GM19099 (cell line): ENCODE measurements around the gene PNPLA7.

ENCODE experiments used
- POLR2A ChIP-seq: IDR thresholded peaks from 3 replicates; pipeline ENCODE4 v1.6.1; 2011; ENCODE audit warnings: low read depth; ENCODE audit not compliant: insufficient read length; ENCODE audit errors: extremely low read depth

The PNPLA7 gene

DNA sequence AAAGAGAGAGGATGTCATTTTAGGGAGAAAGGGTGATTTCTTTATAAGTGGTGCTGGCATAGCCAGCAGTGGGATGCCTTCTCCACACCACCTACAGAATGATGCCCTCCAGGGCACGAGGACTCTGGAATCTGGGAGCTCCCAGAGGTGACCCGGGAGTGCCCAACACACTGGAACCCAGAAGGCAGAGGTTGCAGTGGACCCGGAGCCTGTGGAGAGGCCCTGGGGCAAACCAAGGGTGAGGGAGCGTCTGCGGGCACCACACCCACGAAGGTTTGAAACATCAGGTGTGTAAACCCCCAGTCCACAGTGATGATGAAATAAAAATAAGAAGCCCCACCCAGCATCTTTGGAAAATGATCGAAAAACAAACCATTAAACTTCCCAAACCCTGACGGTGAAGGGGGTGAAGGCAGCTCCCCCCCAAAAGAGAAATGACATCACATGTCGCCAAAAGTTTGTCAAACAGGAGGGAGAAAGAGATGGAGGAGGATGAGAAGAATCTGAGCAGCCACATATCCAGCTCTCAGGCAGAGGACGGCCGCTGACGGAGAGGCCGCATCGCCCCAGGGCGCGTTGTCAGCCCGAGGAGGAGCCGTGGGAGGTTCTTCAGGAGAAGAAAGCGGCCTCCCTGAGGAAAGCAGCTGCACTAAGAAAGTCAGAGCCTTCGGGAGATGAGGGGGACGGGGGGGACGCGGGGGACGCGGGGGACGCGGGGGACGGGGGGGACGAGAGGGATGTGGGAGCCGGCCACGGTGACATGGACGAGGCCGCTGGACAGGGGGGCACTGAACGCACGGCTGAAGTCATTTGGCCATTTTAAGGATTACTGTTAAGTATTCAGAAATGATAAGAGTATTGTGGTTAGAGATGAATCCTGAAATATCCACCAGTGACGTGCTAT, 47.9 kb downstream of the PNPLA7 start:
- no peak for TF ChIP-seq POLR2A

DNA sequence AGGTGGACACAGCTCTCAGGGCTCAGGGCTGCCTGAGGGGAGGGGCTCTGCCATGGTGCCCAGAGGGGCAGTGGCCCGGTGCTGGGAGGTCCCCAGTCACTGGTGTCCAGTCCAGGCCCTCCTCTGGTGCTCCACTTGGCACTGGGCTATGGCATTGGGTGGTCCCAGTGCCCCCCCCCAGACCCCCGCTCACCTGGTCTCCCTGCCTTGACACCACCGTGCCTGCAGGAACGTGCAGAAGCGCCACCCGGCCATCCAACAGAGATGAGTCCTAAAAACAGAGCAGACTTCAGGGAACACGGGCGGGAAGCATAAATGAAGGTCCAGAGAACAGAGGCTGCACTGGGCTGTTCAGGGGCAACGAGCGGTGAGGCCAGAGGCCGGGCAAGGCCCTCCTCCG, 48.7 kb downstream of the PNPLA7 start:
- no peak for TF ChIP-seq POLR2A

DNA sequence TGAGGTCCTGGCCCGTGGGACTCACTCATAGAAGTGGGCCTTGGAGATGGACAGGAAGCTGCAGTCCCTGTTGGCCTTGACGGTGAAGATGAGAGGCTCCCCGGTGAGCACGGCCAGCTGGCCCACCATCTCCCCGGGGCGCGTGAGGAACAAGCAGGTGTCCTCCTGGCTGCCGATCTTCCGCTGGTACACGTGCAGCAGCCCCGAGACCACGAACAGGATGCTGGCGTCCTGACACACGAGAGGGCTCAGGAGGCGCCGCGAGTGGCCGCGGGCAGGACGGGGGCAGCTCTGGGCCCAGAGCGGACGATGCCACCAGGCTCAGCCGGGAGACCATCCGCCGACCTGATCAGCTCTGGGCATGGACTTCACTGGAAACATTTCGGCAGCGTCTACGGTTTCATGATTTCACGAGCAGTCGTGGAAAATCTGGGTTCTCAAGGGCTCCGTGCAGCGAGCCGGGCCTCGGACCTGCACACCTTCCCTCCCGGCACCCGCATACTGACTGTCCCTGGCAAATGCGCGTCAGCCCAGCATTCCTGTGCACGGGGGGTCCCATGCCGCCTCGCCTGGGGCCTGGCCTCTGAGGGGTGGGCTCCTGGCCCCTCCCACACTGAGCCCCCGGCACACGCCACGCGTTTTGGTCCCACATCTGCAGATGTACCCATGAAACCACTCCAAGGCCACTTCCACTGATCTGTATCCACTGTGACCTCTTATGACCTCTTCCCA, 49.4 kb downstream of the PNPLA7 start:
- TF ChIP-seq POLR2A: no peak

DNA sequence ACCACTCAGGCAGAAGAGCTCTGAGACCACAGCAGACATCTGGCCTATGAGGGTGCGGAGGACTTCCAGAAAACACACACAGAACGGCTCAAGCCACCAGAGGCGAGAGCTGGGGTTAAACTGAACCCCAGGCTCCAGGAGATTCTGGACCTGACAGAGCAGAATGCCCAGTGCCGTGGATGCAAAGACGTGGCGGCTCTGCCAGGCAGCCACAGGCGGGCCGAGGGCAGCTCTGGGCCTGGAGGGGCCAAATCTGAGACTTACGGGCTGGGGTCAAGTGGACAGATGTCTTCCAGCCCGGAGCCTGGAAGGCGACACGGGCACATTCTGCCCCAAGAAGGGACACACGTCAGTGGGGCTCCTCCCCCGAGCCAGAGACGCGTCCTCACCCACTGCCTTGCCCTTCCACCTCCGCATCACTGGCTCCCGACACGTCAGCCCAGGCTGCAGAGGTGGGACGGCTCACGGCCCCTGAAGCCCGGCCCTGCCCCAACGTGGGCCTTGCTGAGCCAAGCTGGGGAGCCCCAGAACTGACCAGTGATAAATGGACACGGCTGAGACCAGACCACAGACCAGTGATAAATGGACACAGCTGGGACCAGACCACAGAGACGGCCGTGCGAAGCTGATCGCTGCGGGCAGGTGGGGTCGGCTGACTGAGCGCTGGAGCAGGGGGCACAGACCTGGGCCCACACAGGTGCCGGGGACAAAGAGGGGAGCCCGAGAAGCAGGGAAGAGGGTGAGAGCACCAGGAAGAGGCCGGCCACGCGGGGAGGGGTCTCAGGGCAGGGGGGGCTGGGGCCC, 50.1 kb downstream of the PNPLA7 start:
- no peak for TF ChIP-seq POLR2A

DNA sequence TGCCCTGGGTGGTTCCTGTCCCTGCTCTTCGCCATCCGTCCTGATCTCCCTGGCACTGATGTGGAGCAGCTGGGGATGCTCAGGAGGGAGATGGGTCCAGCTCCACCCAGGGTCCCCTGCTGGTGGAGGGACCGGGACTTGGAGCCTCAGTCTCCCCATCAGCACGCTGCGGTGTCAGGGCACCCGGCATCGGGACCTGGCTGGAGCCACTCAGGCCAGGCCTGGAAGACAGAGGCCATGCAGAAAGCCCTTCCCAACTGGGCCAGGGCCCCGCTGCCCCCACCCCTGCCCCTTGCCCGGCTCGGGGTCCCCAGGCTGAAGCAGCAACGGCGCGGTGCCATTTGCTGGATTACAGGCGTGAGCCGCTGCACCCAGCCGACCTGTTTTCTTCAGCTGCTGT, 50.8 kb downstream of the PNPLA7 start:
- no peak for TF ChIP-seq POLR2A

DNA sequence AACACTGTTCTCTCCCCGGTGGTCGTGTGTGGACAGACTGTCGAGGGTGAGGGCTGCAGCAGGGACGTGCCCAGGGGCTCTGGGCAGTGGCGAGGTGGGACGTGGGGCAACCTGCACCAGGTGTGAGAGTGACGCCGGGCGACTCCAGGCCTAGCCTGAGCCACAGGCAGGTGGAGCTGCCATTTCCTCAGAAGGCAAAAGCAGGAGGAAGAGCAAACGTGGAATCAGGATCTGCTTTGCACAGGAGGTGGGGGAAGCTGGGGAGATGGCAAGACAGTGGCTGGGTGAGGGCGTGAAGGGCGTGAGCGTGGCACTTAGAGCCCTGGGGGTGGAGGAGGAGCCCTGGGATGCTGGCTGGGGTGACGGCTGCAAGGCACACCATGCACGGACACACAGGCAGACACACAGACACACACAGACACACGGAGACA, 51.5 kb downstream of the PNPLA7 start:
- TF ChIP-seq POLR2A: no peak

DNA sequence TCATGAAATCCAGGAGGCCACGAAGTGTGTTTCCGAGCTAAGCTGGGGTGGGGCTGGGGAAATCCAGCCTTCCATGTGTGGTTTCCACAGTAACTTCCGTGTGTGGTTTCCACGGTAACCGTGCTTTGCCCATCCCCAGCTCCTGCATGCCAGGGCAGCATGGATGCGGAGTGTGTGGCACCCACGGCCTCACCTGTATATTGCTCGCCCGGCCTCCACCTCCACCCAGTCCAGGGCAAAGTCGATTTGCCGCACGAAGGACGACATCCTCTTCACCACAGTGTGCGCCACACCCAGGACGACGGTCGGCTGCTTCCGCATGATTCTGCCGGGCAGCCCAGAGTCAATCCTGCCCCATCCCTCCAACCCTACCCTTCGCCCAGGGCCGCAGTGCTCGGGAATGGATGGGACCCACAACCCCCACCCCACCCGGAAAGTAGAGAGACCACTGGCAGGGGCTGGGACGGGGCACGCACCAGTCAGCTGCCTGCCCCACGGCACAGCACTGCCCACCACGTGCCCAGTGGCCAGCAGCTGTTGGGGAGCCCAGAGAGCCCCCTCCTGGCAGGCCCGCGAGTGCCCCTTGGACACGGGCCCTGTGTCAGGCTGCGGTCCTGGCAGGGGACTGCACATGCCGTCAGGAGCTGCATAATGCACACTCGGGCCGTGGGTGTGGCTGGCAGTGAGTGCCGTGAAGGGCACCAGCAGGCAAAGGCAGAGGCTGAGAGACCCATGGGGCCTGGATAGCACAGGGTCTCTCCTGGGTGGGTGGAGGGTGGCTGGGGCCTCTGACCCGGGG, 52.1 kb downstream of the PNPLA7 start:
- no peak for TF ChIP-seq POLR2A

DNA sequence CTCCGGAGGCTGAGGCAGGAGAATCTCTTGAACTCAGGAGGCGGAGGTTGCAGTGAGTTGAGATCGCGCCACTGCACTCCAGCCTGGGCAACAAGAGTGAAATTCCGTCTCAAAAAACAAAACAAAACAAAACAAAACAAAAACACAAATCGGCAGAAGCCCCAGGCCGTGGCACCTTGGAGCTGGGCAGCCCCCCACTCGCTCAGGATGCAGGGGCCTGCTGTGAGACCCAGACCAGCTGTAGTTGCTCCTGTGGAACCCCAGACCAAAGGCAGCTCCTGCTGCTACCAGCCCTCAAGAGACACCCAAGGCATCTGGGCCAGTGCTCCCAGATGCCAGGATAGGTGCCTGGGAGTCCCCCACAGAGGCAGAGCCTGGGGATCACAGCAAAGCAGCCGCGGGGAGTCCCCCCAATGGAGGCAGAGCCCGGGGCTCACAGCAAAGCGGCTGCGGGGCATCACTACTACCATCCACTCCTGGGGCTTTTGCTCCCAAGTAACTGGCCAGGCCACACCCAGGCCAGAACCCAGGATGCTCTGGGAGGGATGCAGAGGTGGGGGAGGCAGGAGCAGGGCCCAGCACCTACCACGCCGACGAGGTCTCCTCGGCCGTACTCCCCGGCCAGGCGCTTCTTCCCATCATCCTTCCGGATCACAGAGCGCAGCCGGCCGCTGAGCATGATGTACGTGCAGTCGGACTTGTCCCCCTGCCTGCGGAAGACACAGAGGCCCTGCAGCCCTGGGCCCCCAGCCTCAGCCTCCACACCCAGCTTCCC, 53.4 kb downstream of the PNPLA7 start:
- no peak for TF ChIP-seq POLR2A

DNA sequence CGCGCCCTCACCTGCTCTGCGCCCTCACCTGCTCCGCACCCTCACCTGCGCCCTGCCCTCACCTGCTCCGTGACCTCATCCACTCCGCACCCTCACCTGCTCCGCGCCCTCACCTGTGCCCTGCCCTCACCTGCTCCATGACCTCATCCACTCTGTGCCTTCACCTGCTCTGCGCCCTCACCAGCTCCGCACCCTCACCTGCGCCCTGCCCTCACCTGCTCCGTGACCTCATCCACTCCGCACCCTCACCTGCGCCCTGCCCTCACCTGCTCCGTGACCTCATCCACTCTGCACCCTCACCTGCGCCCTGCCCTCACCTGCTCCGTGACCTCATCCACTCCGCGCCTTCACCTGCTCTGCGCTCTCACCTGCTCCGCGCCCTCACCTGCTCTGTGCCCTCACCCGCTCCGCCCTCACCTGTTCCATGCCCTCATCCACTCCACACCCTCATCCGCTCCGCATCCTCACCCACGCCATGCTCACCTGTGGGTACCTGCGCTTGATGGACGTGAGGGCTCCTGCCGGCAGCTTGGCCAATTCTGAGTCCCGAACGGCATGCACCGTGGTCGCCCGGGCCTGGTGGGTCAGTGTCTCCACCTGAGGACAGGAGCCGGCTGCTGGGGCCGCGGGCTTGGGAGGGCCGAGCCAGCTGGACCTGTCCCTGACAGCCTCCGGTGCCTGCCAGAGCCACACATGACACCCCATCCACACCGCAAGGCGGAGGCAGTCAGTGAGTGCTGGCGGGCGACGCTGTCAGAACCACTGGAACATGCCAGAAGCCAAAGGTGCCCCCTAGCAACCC, 55.5 kb downstream of the PNPLA7 start:
- TF ChIP-seq POLR2A: no peak

DNA sequence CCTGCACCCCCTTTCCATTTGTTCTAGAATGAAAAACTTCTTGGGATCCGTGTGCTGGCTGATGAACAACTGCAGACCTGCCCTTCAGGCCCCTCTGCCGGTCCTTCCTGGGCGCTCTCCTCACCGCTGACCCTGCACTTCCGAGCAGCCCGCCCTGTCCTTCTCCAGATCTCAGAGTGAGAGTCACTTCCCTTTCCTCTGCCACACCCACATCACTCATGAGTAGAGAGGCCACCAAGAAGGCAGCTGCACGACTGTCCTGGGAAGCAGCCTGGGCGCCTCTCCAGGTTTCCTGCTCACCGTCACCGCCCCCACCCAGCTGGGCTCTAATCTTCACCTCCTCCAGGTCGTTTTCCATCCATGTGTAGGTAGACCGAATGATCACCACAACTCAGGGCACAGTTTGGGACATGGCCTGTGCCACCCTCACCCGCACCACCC, 56.1 kb downstream of the PNPLA7 start:
- no peak for TF ChIP-seq POLR2A

DNA sequence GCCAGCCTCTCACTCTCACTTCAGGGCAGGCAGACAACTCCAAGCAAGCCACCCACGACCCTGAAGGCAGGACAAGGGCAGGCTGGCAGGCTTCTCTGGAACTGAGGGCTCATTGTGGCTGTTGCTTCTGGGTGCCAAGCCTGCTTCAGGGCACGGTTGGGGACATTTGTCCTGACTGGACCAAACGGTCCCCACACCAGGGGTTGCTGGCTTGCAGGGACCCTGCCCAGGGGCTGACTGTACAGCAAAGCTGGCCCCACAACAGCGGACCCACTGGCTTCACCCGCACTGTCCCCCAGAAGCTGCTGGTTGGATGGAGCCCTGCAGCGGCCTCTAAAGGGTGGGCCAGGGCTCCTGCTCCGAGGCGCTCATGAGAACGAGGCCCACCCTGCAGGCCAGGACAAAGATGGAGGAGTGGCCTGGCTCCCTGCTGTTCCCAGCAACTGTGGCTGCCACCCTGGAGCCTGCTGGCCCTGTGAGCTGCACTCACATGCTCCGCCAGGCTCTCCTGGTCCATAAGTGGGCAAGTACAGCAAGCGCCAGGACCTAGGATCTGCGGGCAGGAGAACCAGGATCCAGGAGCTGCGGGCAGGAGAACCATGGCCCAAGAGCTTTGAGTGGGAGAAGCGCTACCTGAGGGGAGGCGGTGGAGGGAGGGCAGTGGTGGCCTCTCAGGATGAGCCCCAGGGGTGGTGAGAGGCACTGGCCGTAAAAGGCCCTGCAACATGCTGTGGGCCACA, 56.7 kb downstream of the PNPLA7 start:
- no peak for TF ChIP-seq POLR2A

DNA sequence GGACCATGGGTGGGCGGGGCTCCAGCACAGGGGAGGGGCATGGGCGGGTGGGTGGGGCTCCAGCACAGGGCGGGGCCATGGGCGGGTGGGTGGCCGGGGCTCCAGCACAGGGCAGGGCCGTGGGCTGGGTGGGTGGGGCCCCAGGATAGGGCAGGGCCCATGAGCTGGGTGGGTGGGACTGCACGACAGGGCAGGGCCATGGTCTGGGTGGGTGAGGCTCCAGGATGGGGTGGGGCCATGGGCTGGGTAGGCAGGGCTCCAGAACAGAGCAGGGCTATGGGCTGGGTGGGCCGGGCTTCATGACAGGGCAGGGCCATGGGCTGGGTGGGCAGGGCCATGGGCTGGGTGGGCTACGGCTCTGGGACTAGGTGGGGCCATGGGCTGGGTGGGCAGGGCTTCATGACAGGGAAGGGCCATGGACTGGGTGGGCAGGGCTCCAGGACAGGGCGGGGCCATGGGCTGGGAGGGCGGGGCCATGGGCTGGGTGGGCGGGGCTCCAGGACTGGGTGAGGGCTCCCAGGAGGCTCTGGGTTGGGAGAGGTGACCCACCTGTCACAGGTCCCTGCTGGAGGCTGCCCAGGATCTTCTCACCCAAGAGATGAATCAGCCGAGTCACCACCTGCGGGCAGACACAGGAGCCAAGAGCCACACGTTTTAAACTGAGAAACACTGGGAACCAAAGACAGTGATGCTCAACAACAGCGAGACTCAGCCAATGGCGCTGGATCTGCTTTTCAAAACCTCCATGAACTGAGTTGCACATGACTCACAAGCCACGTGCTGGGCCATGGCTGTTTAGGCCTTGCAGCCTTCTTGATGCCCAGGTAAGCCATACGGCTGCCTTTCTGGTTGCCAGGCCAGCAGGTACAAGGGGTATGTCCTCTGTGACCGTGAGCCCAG, 57.5 kb downstream of the PNPLA7 start:
- TF ChIP-seq POLR2A: no peak
